ENCODE results near the gene KATNAL2.

- TF ChIP-seq CTCF (IDR thresholded peaks at IDR 0.05), result no peak
- no peak for TF ChIP-seq EZH2phosphoT487 (IDR thresholded peaks at IDR 0.05)
These were observed 39.9 kb upstream of the KATNAL2 start for GRCh38 chr18:46877329-46877987.

Measured in neural progenitor cell (in vitro differentiated cells).